ENCODE data around the gene COL6A1. TPM values are rescaled to one million over a fixed set of nuclear protein-coding genes. Genes with fewer than 3 reads are reported as not detected.
"Not testable (repeated sequence)": the region's sequence is repeated elsewhere in the genome, so short reads cannot be mapped to it uniquely, and the experiment has no call there.

Gene COL6A1
- total RNA-seq, 1 donor from 2014 or later: 17.8 TPM

GRCh38 chr21:45966791-45967394, 14.7 kb upstream of the COL6A1 start:
- ATAC-seq: no peak

DNA sequence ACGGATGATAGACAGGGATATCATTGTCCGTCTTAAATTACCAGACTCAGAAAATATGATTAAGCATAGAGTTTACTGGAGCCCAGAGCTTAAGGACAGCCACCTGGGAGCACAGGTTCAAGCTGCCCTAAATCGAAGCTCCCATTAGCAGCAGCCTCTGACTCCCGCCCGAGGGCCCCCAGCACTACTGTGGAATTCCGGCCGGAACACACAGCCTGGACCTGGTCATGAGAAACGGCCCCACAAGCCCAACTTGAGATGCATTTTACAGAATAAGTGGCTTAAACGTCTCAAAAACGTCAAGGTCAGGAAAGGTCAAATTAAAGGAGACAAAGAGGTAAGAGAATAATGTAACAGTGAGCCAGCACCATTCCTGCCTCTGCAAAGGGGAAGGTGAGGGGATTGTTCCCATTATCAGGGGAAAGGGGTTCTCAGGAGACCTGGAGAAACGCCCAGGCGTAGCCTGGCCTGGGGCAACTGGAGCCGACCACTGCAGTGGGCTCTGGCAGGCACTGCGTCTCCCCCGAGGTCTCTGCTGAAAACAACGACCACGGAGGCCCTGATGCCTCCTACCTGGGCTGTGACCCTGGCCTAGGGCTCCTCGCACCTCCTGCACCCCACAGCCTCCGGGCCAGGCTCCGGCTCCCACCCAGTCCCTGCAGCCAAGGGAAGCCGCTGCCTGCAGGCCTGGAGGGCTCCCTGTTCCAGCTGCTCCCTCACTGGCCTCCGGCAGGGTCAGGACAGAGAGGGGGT, 11.5 kb upstream of the COL6A1 start:
- no peak for ATAC-seq

GRCh38 chr21:45970674-45971615, 10.6 kb upstream of the COL6A1 start:
- ATAC-seq: peak; percentile 58

- peak; percentile 2 for ATAC-seq
Observed at GRCh38 chr21:45971616-45972352, 9.8 kb upstream of the COL6A1 start.

DNA sequence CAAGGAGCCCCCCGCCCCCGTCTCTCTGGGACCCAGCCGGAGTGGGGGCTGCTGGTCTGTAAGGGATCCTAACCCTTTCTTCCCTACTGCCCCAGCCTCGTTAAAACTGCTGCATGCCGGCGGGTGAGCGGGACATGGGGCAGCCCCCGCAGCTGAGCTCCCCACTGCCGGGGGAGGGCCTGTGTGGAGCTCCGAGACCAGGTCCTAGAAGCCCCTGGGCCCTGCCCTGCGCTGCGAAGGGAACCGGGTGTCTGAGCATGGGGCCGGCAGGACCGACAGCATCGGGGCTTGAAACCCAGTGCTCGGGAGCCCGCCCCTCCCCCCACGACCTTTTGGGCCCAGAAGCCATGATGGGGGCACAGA, 9.2 kb upstream of the COL6A1 start:
- no peak for ATAC-seq

GRCh38 chr21:45972716-45973474, 8.7 kb upstream of the COL6A1 start:
- peak; percentile 15 for ATAC-seq

GRCh38 chr21:45973475-45974072, 8.0 kb upstream of the COL6A1 start:
- peak; percentile 41 for ATAC-seq

- peak; percentile 4 for ATAC-seq
Observed at GRCh38 chr21:45974073-45975019, 7.2 kb upstream of the COL6A1 start.

DNA sequence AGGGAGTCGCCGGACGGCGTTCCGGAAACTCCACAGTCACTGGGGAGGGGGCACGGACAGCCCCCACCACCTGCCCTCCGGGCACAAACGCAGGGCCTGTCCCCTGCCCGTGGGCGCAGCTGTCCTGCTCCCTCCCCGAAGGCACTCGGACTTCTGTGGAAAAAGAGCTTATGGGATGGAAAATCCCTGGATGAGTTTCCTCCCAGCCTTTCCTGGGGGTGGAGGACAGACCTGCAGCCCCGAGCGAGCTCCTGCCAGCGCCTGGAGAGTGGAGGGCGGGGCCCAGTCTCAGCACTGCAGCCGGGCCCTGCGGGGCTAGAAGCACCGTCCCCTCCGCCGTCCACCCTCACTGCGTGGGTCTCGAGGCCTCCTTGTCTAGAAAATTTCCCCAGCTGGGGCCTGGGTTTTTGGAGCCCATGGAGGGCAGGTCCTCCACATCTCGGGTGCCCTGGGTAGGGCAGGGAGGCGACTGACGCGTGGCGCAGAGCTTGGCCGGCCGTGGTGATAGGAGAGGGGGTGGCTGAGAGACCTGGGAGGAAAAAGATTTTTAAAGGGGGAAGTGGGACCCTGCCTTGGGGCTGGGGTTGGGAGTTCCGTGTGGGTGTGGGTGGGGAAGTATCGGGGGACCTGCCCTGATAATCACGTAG, 6.4 kb upstream of the COL6A1 start:
- no peak for ATAC-seq

DNA sequence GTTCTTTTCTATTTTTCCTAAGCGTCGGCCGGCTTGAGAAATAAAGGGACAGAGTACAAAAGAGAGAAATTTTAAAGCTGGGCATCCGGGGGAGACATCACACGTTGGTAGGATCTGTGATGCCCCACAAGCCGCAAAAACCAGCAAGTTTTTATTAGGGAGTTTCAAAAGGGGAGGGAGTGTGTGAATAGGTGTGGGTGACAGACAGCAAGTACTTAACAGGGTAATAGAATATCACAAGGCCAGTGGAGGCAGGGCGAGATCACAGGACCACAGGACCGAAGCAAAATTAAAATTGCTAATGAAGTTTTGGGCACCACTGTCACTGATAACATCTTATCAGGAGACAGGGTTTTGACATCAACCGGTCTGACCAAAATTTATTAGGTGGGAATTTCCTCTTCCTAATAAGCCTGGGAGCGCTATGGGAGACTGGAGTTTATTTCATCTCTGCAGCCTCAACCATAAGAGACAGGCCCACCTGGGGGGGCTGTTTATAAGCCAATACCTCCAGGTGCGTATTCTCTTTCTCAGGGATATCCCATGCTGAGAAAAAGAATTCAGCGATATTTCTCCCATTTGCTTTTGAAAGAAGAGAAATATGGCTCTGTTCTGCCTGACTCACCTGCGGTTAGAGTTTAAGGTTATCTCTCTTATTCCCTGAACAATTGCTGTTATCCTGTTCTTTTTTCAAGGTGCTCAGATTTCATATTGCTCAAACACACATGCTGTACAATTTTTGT, 5.7 kb upstream of the COL6A1 start:
- not testable (repeated sequence) for ATAC-seq

DNA sequence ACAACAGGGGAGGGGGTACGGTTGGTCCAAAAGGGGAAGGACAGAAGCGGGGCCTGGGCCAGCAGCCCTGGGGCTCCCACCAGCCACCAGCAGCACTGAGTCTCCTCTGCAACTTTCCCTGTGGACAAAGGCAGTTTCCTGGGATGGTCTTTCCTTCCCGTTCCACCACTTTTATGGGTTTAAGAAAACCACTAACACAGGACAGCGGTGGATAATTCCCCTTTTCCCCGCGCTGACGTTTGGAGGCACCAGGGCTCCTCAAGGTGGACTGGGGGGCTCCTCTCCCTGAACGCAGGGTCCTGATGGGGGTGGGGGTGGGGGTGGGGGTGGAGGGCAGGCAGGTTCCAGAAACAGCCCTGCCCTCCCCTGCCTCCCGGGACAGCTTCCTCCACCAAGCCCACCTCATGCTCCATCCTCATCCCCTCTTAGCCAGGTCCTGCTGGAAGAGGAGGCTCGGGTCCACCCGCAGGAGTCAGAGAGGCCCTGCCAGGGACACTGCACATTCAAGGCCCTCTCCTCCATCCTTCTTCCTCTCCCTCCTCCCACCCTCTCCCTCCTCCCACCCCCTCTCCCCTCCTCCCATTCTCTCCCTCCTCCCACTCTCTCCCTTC, 4.8 kb upstream of the COL6A1 start:
- ATAC-seq: no peak

DNA sequence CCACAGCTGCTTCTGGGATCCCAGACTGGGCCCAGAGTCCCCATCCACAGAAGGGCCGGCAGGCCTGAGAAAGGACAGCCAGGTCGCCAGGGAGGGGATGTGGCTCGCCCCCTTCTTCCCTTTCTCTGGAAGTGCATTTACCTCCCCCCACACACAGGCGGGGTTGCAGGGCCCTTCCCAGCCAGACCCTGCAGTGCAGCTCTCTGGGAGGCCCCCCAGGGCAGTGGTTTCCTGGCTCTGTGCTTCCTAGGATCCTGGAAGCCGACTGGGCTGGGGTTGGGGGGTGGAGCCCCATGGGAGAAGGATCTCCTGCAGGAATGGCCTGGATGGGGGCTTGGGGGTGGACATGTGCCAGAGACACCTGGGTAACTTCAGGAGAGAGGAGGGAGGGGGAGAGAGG, 4.2 kb upstream of the COL6A1 start:
- ATAC-seq: no peak

DNA sequence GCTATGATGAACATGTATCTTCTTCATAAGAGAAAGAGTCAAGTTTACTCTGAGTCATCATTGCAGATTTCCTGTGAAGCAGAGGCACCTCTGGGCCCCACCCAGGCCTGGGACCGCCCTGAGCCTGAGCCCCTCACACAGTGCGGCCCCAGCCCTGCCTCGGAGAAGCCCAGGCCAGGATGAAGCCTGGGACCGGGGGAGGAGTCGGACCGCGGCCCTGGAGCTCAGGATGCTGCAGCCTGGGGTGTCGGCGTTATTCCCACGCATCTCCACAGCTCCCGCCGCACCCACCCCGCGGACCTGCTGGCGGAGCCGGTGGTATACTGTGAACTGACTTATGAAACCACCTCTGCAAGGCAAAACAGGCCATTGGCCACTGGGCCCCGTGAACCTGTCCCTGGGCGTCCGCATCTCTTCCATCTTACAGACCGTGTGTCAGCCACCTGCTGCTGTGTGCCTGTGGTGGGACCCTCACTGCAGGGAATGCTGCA, 2.4 kb upstream of the COL6A1 start:
- no peak for ATAC-seq

DNA sequence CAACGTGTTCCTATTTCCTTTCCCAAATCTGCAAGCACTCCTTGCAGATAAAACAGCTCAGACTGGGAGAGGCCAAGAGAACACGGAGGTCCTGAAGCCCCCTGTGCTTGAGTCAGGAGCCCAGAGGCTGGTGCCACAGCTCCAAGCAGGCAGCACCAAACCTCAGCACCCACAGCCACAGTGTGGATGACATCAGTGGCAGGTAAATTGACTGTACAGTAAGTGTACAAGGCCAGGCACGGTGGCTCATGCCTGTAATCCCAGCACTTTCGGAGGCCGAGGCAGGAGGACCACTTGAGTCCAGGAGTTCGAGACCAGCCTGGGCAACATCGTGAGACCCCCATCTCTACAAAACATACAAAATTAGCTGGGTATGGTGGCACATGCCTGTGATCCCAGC, 1.9 kb upstream of the COL6A1 start:
- ATAC-seq: no peak

DNA sequence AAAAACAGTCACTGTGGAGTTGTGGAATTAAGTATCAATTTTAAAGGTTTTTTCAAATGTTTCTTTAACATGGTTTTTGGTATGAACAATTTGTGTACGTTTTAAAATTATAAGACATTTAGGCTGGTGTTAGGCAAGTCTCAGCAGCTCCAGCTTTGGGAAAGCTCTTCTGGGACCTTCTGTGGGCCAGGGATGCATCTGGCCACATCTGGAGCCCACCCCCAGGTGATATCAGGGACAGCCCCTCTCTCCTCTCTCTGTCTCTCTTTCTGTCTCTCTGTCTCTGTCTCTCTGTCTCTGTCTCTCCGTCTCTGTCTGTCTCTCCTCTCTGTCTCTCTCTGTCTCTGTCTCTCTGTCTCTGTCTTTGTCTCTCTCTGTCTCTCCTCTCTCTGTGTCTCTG, 1.3 kb upstream of the COL6A1 start:
- ATAC-seq: no peak

- ATAC-seq: no peak
Observed at GRCh38 chr21:45980697-45981096, 873 bp upstream of the COL6A1 start.

GRCh38 chr21:45982092-45982757, 655 bp downstream of the COL6A1 start:
- no peak for ATAC-seq
